ENCODE data around the gene MED25.

- TF ChIP-seq RFX5 (IDR thresholded peaks at IDR 0.05; ENCODE audit: low read depth, low read length) (no peak), FOXA1 (IDR thresholded peaks at IDR 0.05; ENCODE audit: borderline replicate concordance) (no peak), CTCF (IDR thresholded peaks at IDR 0.05 in 2 of 3, conservative IDR thresholded peaks at IDR 0.05 in 1 of 3; ENCODE audit: insufficient read depth in 2 of 3, low read depth in 1 of 3, low read length in 3 of 3) (no peak), HNRNPL (IDR thresholded peaks at IDR 0.05; ENCODE audit: low read depth, low read length) (no peak)
Measured at GRCh38 chr19:49875857-49876421, 57.9 kb downstream of the MED25 start.

All from K562 (cell line).